Suprapubic skin (tissue), 4 donors: ENCODE results near the gene PLEK.

Experiments
- CTCF ChIP-seq, 2 donors: fragments of 200-600 bp in 1 of 2; fragments of 450-650 bp in 1 of 2; sonication (generic) in 1 of 2; IDR thresholded peaks; one replicate each; pipeline ENCODE4 v1.5.1; 2016 to 2019; ENCODE audit warnings: antibody characterized with exemption in 2 of 2, mild to moderate bottlenecking in 1 of 2, moderate library complexity in 1 of 2
- POLR2A ChIP-seq, 2 donors: fragments of 450-650 bp; IDR thresholded peaks; one replicate each; pipeline ENCODE4 v1.6.1; 2017; ENCODE audit warnings: antibody characterized with exemption in 2 of 2, mild to moderate bottlenecking in 2 of 2, moderate library complexity in 2 of 2
- POLR2AphosphoS5 ChIP-seq, 3 donors: sonication (generic); formaldehyde crosslinking; IDR thresholded peaks; one replicate each; pipeline ENCODE4 v1.6.1; 2017; ENCODE audit warnings: antibody characterized with exemption in 3 of 3

GRCh38 chr2:68371581-68371980 is 6.5 kb downstream of the PLEK start:
- TF ChIP-seq POLR2A (IDR thresholded peaks at IDR 0.05) (no peak), CTCF (IDR thresholded peaks at IDR 0.05) (no peak), POLR2AphosphoS5 (IDR thresholded peaks at IDR 0.05) (no peak)
